IPS-20b (cell line): ENCODE results near the gene TNFSF13B.

Experiments
- H3K27ac ChIP-seq: one replicate; pipeline ENCODE4 v1.5.1; 2013; ENCODE audit warnings: low read length
- H3K27me3 ChIP-seq: 2 replicates; pipeline ENCODE4 v1.6.1; 2013; ENCODE audit warnings: mild to moderate bottlenecking, low read length, inconsistent platforms; ENCODE audit not compliant: insufficient read depth
- H3K36me3 ChIP-seq: 2 replicates; pipeline ENCODE4 v1.6.1; 2013; ENCODE audit warnings: low read depth, mild to moderate bottlenecking, inconsistent platforms, low read length, moderate library complexity; ENCODE audit not compliant: insufficient read depth
- H3K4me1 ChIP-seq: 2 replicates; pipeline ENCODE4 v1.6.1; 2013; ENCODE audit warnings: mild to moderate bottlenecking, control low read depth, inconsistent platforms, low read length, moderate library complexity; ENCODE audit not compliant: insufficient read depth
- H3K4me3 ChIP-seq: 2 replicates; pipeline ENCODE4 v1.5.1; 2013; ENCODE audit warnings: mild to moderate bottlenecking, low read length, inconsistent platforms
- H3K9ac ChIP-seq: 2 replicates; pipeline ENCODE4 v1.6.1; 2013; ENCODE audit warnings: low read depth, mild to moderate bottlenecking, inconsistent platforms, low read length, moderate library complexity
- H3K9me3 ChIP-seq: 2 replicates; pipeline ENCODE4 v1.6.1; 2013; ENCODE audit warnings: mild to moderate bottlenecking, low read depth, low read length, inconsistent platforms; ENCODE audit not compliant: insufficient read depth

TNFSF13B gene

GRCh38 chr13:108269601-108270328, at the start of gene TNFSF13B:
TNFSF13B (plus strand) TSS chr13:108269718; CDS start chr13:108269896, 178 bp downstream.
- no peaks in the 10 kb centered on the region for H3K4me1 ChIP-seq
- H3K4me3 ChIP-seq, result no peak within 1 kb of the TSS
- H3K9ac ChIP-seq, result 0 out of 2 replicates have a peak within 1 kb of the TSS, but pooled peaks have one; percentile 13
- H3K36me3 ChIP-seq, result no peaks in the 10 kb centered on the region
- no peaks in the 10 kb centered on the region for H3K27me3 ChIP-seq
- no peaks in the 10 kb centered on the region for H3K9me3 ChIP-seq
- no peak within 1 kb of the TSS for H3K27ac ChIP-seq

- no peak overlapping the region for H3K27ac ChIP-seq
- no peaks in the 10 kb centered on the region for H3K9me3 ChIP-seq
- H3K36me3 ChIP-seq, result no peaks in the 10 kb centered on the region
- no peaks in the 10 kb centered on the region for H3K27me3 ChIP-seq
- peaks cover 11% of the 10 kb centered on the region for H3K4me1 ChIP-seq
- H3K4me3 ChIP-seq, result 0 out of 2 replicates have a peak overlapping the region, but pooled peaks have one; percentile 99
- no peak overlapping the region for H3K9ac ChIP-seq
Measured at GRCh38 chr13:108220041-108220440, 49.5 kb upstream of the TNFSF13B start.

GRCh38 chr13:108223687-108224503, 45.6 kb upstream of the TNFSF13B start:
- Histone ChIP-seq H3K9ac (no peak overlapping the region), H3K27me3 (no peaks in the 10 kb centered on the region), H3K9me3 (no peaks in the 10 kb centered on the region), H3K4me3 (no peak overlapping the region), H3K36me3 (no peaks in the 10 kb centered on the region), H3K4me1 (peaks cover 6% of the 10 kb centered on the region), H3K27ac (no peak overlapping the region)

GRCh38 chr13:108225440-108225839, 44.1 kb upstream of the TNFSF13B start:
- no peak overlapping the region for H3K4me3 ChIP-seq
- no peak overlapping the region for H3K9ac ChIP-seq
- H3K4me1 ChIP-seq, result no peaks in the 10 kb centered on the region
- no peaks in the 10 kb centered on the region for H3K9me3 ChIP-seq
- peaks cover 6% of the 10 kb centered on the region; the same call in 1 of the 2 replicates for H3K36me3 ChIP-seq
- H3K27ac ChIP-seq, result no peak overlapping the region
- H3K27me3 ChIP-seq, result no peaks in the 10 kb centered on the region

- Histone ChIP-seq H3K27ac (no peak overlapping the region), H3K9me3 (no peaks in the 10 kb centered on the region), H3K4me1 (no peaks in the 10 kb centered on the region), H3K27me3 (no peaks in the 10 kb centered on the region), H3K4me3 (no peak overlapping the region), H3K36me3 (peaks cover 6% of the 10 kb centered on the region; the same call in 1 of the 2 replicates), H3K9ac (no peak overlapping the region)
Measured at GRCh38 chr13:108226184-108226583, 43.3 kb upstream of the TNFSF13B start.

- H3K9me3 ChIP-seq, result no peaks in the 10 kb centered on the region
- peaks cover 6% of the 10 kb centered on the region; the same call in 1 of the 2 replicates for H3K36me3 ChIP-seq
- H3K27ac ChIP-seq, result no peak overlapping the region
- no peaks in the 10 kb centered on the region for H3K27me3 ChIP-seq
- no peak overlapping the region for H3K4me3 ChIP-seq
- H3K4me1 ChIP-seq, result no peaks in the 10 kb centered on the region
- no peak overlapping the region for H3K9ac ChIP-seq
Measured at GRCh38 chr13:108227651-108228272, 41.8 kb upstream of the TNFSF13B start.

- H3K4me1 ChIP-seq, result no peaks in the 10 kb centered on the region
Measured at GRCh38 chr13:108230377-108230776, 39.1 kb upstream of the TNFSF13B start.

GRCh38 chr13:108249150-108249549, 20.4 kb upstream of the TNFSF13B start:
- Histone ChIP-seq H3K9me3 (no peaks in the 10 kb centered on the region), H3K4me1 (no peaks in the 10 kb centered on the region), H3K27ac (no peak overlapping the region), H3K27me3 (no peaks in the 10 kb centered on the region), H3K36me3 (no peaks in the 10 kb centered on the region), H3K9ac (no peak overlapping the region), H3K4me3 (no peak overlapping the region)

More at GRCh38 chr13:108230377-108230776, 39.1 kb upstream of the TNFSF13B start:
- Histone ChIP-seq H3K27me3 (no peaks in the 10 kb centered on the region), H3K27ac (no peak overlapping the region), H3K4me3 (no peak overlapping the region), H3K36me3 (peaks cover 6% of the 10 kb centered on the region; the same call in 1 of the 2 replicates), H3K9ac (no peak overlapping the region), H3K9me3 (no peaks in the 10 kb centered on the region)

GRCh38 chr13:108257248-108257647, 12.3 kb upstream of the TNFSF13B start:
- Histone ChIP-seq H3K4me1 (no peaks in the 10 kb centered on the region), H3K27ac (no peak overlapping the region), H3K9me3 (no peaks in the 10 kb centered on the region), H3K9ac (no peak overlapping the region), H3K36me3 (no peaks in the 10 kb centered on the region), H3K4me3 (no peak overlapping the region), H3K27me3 (no peaks in the 10 kb centered on the region)

GRCh38 chr13:108263621-108264355, 5.7 kb upstream of the TNFSF13B start:
- Histone ChIP-seq H3K27ac (no peak overlapping the region), H3K36me3 (no peaks in the 10 kb centered on the region), H3K4me3 (no peak overlapping the region), H3K9ac (no peak overlapping the region), H3K4me1 (no peaks in the 10 kb centered on the region), H3K9me3 (no peaks in the 10 kb centered on the region), H3K27me3 (no peaks in the 10 kb centered on the region)

- Histone ChIP-seq H3K4me1 (no peaks in the 10 kb centered on the region), H3K4me3 (no peak overlapping the region), H3K9me3 (no peaks in the 10 kb centered on the region), H3K27me3 (no peaks in the 10 kb centered on the region), H3K27ac (no peak overlapping the region), H3K36me3 (no peaks in the 10 kb centered on the region), H3K9ac (no peak overlapping the region)
Measured at GRCh38 chr13:108266321-108266990, 3.1 kb upstream of the TNFSF13B start.
